Endothelial cell of umbilical vein (primary cell): Measurements from ENCODE around the gene ERBB4. TPM values are rescaled to one million over a fixed set of nuclear protein-coding genes. Genes with fewer than 3 reads are reported as not detected.

ENCODE experiments used
- BruUV-seq: library from RNA; stranded (reverse); fragments of 400-500 nt; replicated peaks from 2 replicates; lab custom pipeline; 2021; lab: Mats Ljungman, UMichigan
- CTCF ChIA-PET: fragments of 300-600, 350-600 bp; sonication (Branson Sonifier 250); formaldehyde crosslinking; loops from one replicate; lab custom pipeline; 2021; ENCODE audit warnings: antibody characterized with exemption, inconsistent platforms; lab: Charles Lee
- POLR2A ChIA-PET: fragments of 300-600, 350-600 bp; sonication (Branson Sonifier 250); formaldehyde crosslinking; loops from one replicate; lab custom pipeline; 2021; ENCODE audit warnings: antibody characterized with exemption, inconsistent platforms; lab: Charles Lee
- DNase-seq: peaks from one replicate; pipeline ENCODE4 v3.0.0-alpha.2; 2011; ENCODE audit warnings: low read depth, low spot score
- FAIRE-seq: peaks from 2 replicates; lab custom pipeline; 2011; peaks lifted over from hg19 to GRCh38; lab: Jason Lieb, UNC
- H2AFZ ChIP-seq: 2 replicates; pipeline ENCODE4 v1.6.0; 2012; ENCODE audit warnings: low read depth, low read length, control low read depth, inconsistent platforms
- H3K27ac ChIP-seq: 2 replicates; pipeline ENCODE4 v1.5.1; 2011; ENCODE audit warnings: low read depth, mild to moderate bottlenecking, control low read depth, low read length, moderate library complexity; ENCODE audit not compliant: insufficient read depth
- H3K27me3 ChIP-seq, 2 experiments: 2 replicates each; pipeline versions ENCODE4 v1.6.0 to v1.6.1; 2011; ENCODE audit warnings: low read length in 2 of 2, mixed read lengths in 1 of 2; ENCODE audit not compliant: control insufficient read depth in 2 of 2, insufficient read depth in 2 of 2
- H3K36me3 ChIP-seq, 2 experiments: 2 replicates in 1 of 2; 3 replicates in 1 of 2; pipeline ENCODE4 v1.5.1; 2011; ENCODE audit warnings: low read length in 2 of 2, mild to moderate bottlenecking in 1 of 2, moderate library complexity in 1 of 2; ENCODE audit not compliant: control insufficient read depth in 2 of 2, insufficient read depth in 2 of 2; ENCODE audit errors: extremely low read depth in 1 of 2
- H3K4me1 ChIP-seq: 3 replicates; pipeline ENCODE4 v1.5.1; 2011; ENCODE audit warnings: mild to moderate bottlenecking, low read length; ENCODE audit not compliant: control insufficient read depth, insufficient read depth; ENCODE audit errors: extremely low read depth
- H3K4me2 ChIP-seq: 2 replicates; pipeline ENCODE4 v1.6.1; 2011; ENCODE audit warnings: low read length, control low read depth, mixed read lengths; ENCODE audit not compliant: insufficient read depth
- H3K4me3 ChIP-seq, 3 experiments: fragments of 200-600 bp in 1 of 3; sonication (generic), shearing (Covaris generic) in 1 of 3; replicated peaks in 1 of 3; 2 replicates each; pipeline ENCODE4 v1.5.1; 2011 to 2016; ENCODE audit warnings: control low read depth in 3 of 3, low read length in 3 of 3, mild to moderate bottlenecking in 2 of 3, inconsistent platforms in 1 of 3, low read depth in 1 of 3, moderate library complexity in 1 of 3; ENCODE audit not compliant: insufficient read depth in 1 of 3
- H3K79me2 ChIP-seq: 2 replicates; pipeline ENCODE4 v1.6.0; 2012; ENCODE audit warnings: low read length, inconsistent platforms; ENCODE audit not compliant: control insufficient read depth, insufficient read depth
- H3K9ac ChIP-seq: replicated peaks from 2 replicates; pipeline ENCODE3; 2011; ENCODE audit warnings: low read length, control low read depth; ENCODE audit not compliant: insufficient read depth; ENCODE audit errors: extremely low read depth
- H3K9me1 ChIP-seq: replicated peaks from 3 replicates; pipeline ENCODE4 v1.6.0; 2011; ENCODE audit warnings: mild to moderate bottlenecking, low read length; ENCODE audit not compliant: control insufficient read depth, insufficient read depth; ENCODE audit errors: extremely low read depth
- H3K9me3 ChIP-seq: replicated peaks from 2 replicates; pipeline ENCODE4 v1.5.1; 2012; ENCODE audit warnings: low read length, inconsistent platforms; ENCODE audit not compliant: control insufficient read depth, insufficient read depth
- H4K20me1 ChIP-seq: replicated peaks from 2 replicates; pipeline ENCODE3; 2011; ENCODE audit warnings: mild to moderate bottlenecking, low read length; ENCODE audit not compliant: control insufficient read depth, insufficient read depth; ENCODE audit errors: extremely low read depth
- EZH2 ChIP-seq: IDR thresholded peaks from 2 replicates; pipeline ENCODE4 v1.6.1; 2012; ENCODE audit warnings: borderline replicate concordance, low read depth, mild to moderate bottlenecking, moderate library complexity, low read length, inconsistent platforms; ENCODE audit not compliant: severe bottlenecking
- FOS ChIP-seq: IDR thresholded peaks from 2 replicates; pipeline ENCODE4 v1.6.1; 2011; ENCODE audit warnings: mild to moderate bottlenecking, low read length, moderate library complexity, borderline replicate concordance; ENCODE audit not compliant: insufficient read depth
- GATA2 ChIP-seq: IDR thresholded peaks from 2 replicates; pipeline ENCODE4 v1.7.0; 2011; ENCODE audit warnings: low read depth, mild to moderate bottlenecking, moderate library complexity, mixed read lengths, low read length; ENCODE audit not compliant: insufficient read length, insufficient read depth
- JUN ChIP-seq: IDR thresholded peaks from 2 replicates; pipeline ENCODE4 v1.6.1; 2011; ENCODE audit warnings: borderline replicate concordance, low read depth; ENCODE audit not compliant: insufficient read length, insufficient read depth
- MAX ChIP-seq: IDR thresholded peaks from 2 replicates; pipeline ENCODE4 v1.6.1; 2011; ENCODE audit not compliant: insufficient read depth, insufficient read length
- POLR2AphosphoS5 ChIP-seq: IDR thresholded peaks from 2 replicates; pipeline ENCODE4 v1.6.1; 2012; ENCODE audit warnings: low read depth, mild to moderate bottlenecking, control low read depth, low read length, moderate library complexity; ENCODE audit not compliant: insufficient read depth
- dilution Hi-C: fragments of 300-500 bp; cut with MboI; formaldehyde crosslinking; loops from one replicate; pipeline ENCODE4 v1.15.0; 2019; ENCODE audit warnings: low sequenced_read_pairs; ENCODE audit not compliant: extremely low pct_ligation_motif_present
- intact Hi-C: fragments of 100-400 bp; cut with micrococcal nuclease; formaldehyde crosslinking; loops from one replicate; pipeline ENCODE4 v1.10.0; 2022
- polyA plus RNA-seq, 4 experiments: library from polyadenylated mRNA; depleted of rRNA in 3 of 4; stranded (reverse) in 3 of 4; unstranded in 1 of 4; fragments of >200 nt; gene quantifications; 2 replicates each; pipeline versions ENCODE4 v1.2.1 to v1.2.3, GENCODE V29; 2011 to 2012; ENCODE audit warnings: missing spikeins in 1 of 4
- total RNA-seq: library from RNA; stranded (reverse); gene quantifications from 2 replicates; pipeline ENCODE4 v1.2.3, GENCODE V29; 2021

Gene ERBB4
- total and polyA plus RNA-seq, 2 donors (not counting 3 experiments of a cell fraction or from before 2014, with no cell fraction given): 0.01 to 0.27 TPM

GRCh38 chr2:211868996-211869533 is 669.5 kb downstream of the ERBB4 start:
- TF ChIP-seq GATA2 (no peak), EZH2 (no peak), MAX (no peak), FOS (no peak)
- H3K27me3 ChIP-seq: no peaks in the 10 kb centered on the region
- no peak overlapping the region for H3K4me3 ChIP-seq
- DNase-seq (no peak), FAIRE-seq (no peak)
- peak overlapping the region; percentile 61 for H2AFZ ChIP-seq
- no peaks in the 10 kb centered on the region for H3K36me3 ChIP-seq
- BruUV-seq: no TSS peak
- H3K79me2 ChIP-seq: no peaks in the 10 kb centered on the region
- H3K27ac ChIP-seq: peak overlapping the region; percentile 61
- H3K4me2 ChIP-seq: no peak overlapping the region
- no peak overlapping the region for H3K9ac ChIP-seq
- intact Hi-C loops (loop anchor here (5.0 kb wide), 1 partner anchor 183 kb away; no protein-coding TSS in a partner anchor), dilution Hi-C loops (no loop called here)
- peaks cover 19% of the 10 kb centered on the region for H3K4me1 ChIP-seq
- POLR2A ChIA-PET: no interaction called here
- no peaks in the 10 kb centered on the region for H3K9me3 ChIP-seq
- H4K20me1 ChIP-seq: no peaks in the 10 kb centered on the region
- H3K9me1 ChIP-seq: no peaks in the 10 kb centered on the region
- CTCF ChIA-PET: no interaction called here

GRCh38 chr2:211867845-211868451 is 670.7 kb downstream of the ERBB4 start:
- dilution Hi-C loops (no loop called here), intact Hi-C loops (loop anchor here (5.0 kb wide), 1 partner anchor 184 kb away; no protein-coding TSS in a partner anchor)
- FAIRE-seq (peak; percentile 75), DNase-seq (peak; percentile 90)
- H3K36me3 ChIP-seq: no peaks in the 10 kb centered on the region
- H3K79me2 ChIP-seq: no peaks in the 10 kb centered on the region
- no TSS peak for BruUV-seq
- TF ChIP-seq FOS: peak; percentile 90
- TF ChIP-seq JUN: peak; percentile 77
- peak; percentile 58 for TF ChIP-seq GATA2
- no peak for TF ChIP-seq POLR2AphosphoS5
- no peaks in the 10 kb centered on the region for H3K9me3 ChIP-seq
- POLR2A ChIA-PET: no interaction called here
- peak overlapping the region; percentile 56 for H3K4me2 ChIP-seq
- H3K4me3 ChIP-seq: peak overlapping the region in 1 of 3 experiments; percentile 15
- CTCF ChIA-PET: interaction anchor here (0.8 to 2.0 kb wide), 4 partner anchors 10 to 382 kb away, joined by 3 to 7 read pairs (median 3); no protein-coding TSS in a partner anchor
- peak overlapping the region; percentile 61 for H3K27ac ChIP-seq
- no peaks in the 10 kb centered on the region for H4K20me1 ChIP-seq
- no peaks in the 10 kb centered on the region for H3K9me1 ChIP-seq
- H3K27me3 ChIP-seq: no peaks in the 10 kb centered on the region
- peak overlapping the region; percentile 19 for H3K9ac ChIP-seq
- peaks cover 19% of the 10 kb centered on the region for H3K4me1 ChIP-seq
- H2AFZ ChIP-seq: no peak overlapping the region
